ENCODE results near the gene ECEL1. TPM values are rescaled to one million over a fixed set of nuclear protein-coding genes. Genes with fewer than 3 reads are reported as not detected.
"Not testable (repeated sequence)": the region's sequence is repeated elsewhere in the genome, so short reads cannot be mapped to it uniquely, and the experiment has no call there.

ECEL1 gene
- total and polyA plus RNA-seq, 8 donors = 0.10 to 0.64 (median 0.39) TPM

- TF ChIP-seq, protein P1, sequence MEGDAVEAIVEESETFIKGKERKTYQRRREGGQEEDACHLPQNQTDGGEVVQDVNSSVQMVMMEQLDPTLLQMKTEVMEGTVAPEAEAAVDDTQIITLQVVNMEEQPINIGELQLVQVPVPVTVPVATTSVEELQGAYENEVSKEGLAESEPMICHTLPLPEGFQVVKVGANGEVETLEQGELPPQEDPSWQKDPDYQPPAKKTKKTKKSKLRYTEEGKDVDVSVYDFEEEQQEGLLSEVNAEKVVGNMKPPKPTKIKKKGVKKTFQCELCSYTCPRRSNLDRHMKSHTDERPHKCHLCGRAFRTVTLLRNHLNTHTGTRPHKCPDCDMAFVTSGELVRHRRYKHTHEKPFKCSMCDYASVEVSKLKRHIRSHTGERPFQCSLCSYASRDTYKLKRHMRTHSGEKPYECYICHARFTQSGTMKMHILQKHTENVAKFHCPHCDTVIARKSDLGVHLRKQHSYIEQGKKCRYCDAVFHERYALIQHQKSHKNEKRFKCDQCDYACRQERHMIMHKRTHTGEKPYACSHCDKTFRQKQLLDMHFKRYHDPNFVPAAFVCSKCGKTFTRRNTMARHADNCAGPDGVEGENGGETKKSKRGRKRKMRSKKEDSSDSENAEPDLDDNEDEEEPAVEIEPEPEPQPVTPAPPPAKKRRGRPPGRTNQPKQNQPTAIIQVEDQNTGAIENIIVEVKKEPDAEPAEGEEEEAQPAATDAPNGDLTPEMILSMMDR (IDR thresholded peaks at IDR 0.05) = no peak
- no peak for ATAC-seq
- H3K36me3 ChIP-seq = no peaks in the 10 kb centered on the region
- intact Hi-C loops (cut with DNase I) = loop anchor here in 1 of 2 donors (10.0 kb wide), 1 partner anchor 520 kb away; no protein-coding TSS in a partner anchor
- no peak overlapping the region for H3K27ac ChIP-seq
- peaks cover 0 to 5% of the 10 kb centered on the region in 2 donors for H3K27me3 ChIP-seq
- H3K4me1 ChIP-seq = no peaks in the 10 kb centered on the region
- peak in 1 of 4 donors; percentile 49 for DNase-seq
- H3K4me3 ChIP-seq = no peak overlapping the region
- H3K9me3 ChIP-seq = no peaks in the 10 kb centered on the region
Observed at GRCh38 chr2:232434563-232435374, 52.9 kb downstream of the ECEL1 start.

GRCh38 chr2:232434091-232434490 is 53.5 kb downstream of the ECEL1 start:
- no peak for ATAC-seq

GRCh38 chr2:232433622-232434021 is 54.0 kb downstream of the ECEL1 start:
- peak in 1 of 4 donors; percentile 32 for DNase-seq
- not testable (repeated sequence) for H3K4me1 ChIP-seq, H3K27ac ChIP-seq, H3K36me3 ChIP-seq, H3K4me3 ChIP-seq, H3K9me3 ChIP-seq, ATAC-seq, H3K27me3 ChIP-seq
- intact Hi-C loops (cut with DNase I) = loop anchor here in 1 of 2 donors (10.0 kb wide), 1 partner anchor 519 kb away; no protein-coding TSS in a partner anchor

More at GRCh38 chr2:232434091-232434490, 53.5 kb downstream of the ECEL1 start:
- no peak overlapping the region for H3K27ac ChIP-seq
- no peaks in the 10 kb centered on the region for H3K36me3 ChIP-seq
- H3K4me3 ChIP-seq = no peak overlapping the region
- peaks cover 0 to 2% of the 10 kb centered on the region in 2 donors for H3K27me3 ChIP-seq
- no peaks in the 10 kb centered on the region for H3K4me1 ChIP-seq
- DNase-seq = peak in 1 of 4 donors; percentile 34
- TF ChIP-seq, protein P1 (IDR thresholded peaks at IDR 0.05) = no peak
- intact Hi-C loops (cut with DNase I) = loop anchor here in 1 of 2 donors (10.0 kb wide), 1 partner anchor 519 kb away; no protein-coding TSS in a partner anchor
- H3K9me3 ChIP-seq = no peaks in the 10 kb centered on the region

GRCh38 chr2:232432598-232433184 is 54.9 kb downstream of the ECEL1 start:
- ATAC-seq (no peak), DNase-seq (peak in 1 of 4 donors; percentile 68)
- intact Hi-C loops (cut with DNase I) = loop anchor here in 1 of 2 donors (10.0 kb wide), 1 partner anchor 518 kb away; no protein-coding TSS in a partner anchor
- H3K4me1 ChIP-seq = no peaks in the 10 kb centered on the region
- TF ChIP-seq, protein P1 (IDR thresholded peaks at IDR 0.05) = no peak
- no peak overlapping the region for H3K27ac ChIP-seq
- H3K4me3 ChIP-seq = no peak overlapping the region
- no peaks in the 10 kb centered on the region for H3K36me3 ChIP-seq
- no peaks in the 10 kb centered on the region for H3K9me3 ChIP-seq
- H3K27me3 ChIP-seq = no peaks in the 10 kb centered on the region

DNA sequence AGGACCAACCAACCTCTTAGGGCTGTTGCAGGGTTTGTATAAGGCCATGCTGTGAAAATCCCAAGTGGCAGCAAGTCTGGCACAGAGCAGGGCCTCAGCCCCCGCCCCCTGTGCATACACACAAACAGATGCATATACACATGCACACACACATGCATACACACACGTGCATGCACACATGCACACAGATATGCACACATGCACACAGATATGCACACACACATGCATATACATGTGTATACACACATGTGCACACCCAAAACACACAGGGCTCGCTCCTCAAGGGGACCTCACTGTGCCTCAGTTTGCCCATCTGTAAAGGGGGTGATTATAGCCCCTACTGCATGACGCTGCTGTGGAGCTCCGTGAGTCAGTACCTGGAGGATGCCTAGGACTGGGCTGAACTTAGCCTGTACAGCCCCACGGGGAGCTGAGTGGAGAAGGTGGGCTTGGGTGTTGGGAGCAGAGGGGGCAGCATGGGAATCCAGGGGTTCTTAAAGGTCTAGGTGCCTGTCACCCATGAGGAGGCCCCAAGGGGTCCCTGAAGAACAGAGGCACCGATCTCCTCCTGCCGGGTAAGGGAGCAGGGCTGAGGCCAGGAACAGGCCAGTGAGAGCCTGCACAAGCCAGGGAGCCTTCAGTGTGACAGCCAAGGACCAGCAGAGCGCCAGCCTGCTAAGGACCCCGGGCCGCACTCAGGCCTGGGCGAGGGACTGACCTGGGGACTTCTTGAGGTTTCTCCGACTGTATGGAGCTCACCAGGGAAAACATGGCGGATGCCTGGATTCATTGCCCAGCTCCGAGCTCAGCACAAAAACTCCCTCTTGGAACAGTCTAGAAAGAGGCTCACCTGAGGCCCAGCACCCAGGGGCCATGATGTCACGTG is 55.7 kb downstream of the ECEL1 start:
- Histone ChIP-seq H3K27ac (no peak overlapping the region), H3K36me3 (no peaks in the 10 kb centered on the region), H3K4me1 (no peaks in the 10 kb centered on the region), H3K9me3 (no peaks in the 10 kb centered on the region), H3K4me3 (no peak overlapping the region), H3K27me3 (peaks cover 0 to 6% of the 10 kb centered on the region in 2 donors)
- ATAC-seq (no peak), DNase-seq (peak in 1 of 4 donors; percentile 62)
- intact Hi-C loops (cut with DNase I) = loop anchor here in 1 of 2 donors (10.0 kb wide), 1 partner anchor 517 kb away; no protein-coding TSS in a partner anchor
- TF ChIP-seq, protein P1 (IDR thresholded peaks at IDR 0.05) = no peak

All from left lung (tissue), 10 donors.